Activated B cell treated with CpG ODN at 0.5 μM for 24 hours (primary cell): ENCODE data around the gene CLCN7. TPM values are rescaled to one million over a fixed set of nuclear protein-coding genes. Genes with fewer than 3 reads are reported as not detected.
A peak's percentile ranks its signal among the peaks of the same experiment; 100 is the strongest.

Experiments used
- ATAC-seq: fragments of 200-7000 bp; cut with Tn5 transposase; one replicate; pipeline ENCODE4 v1.10.0; 2021; ENCODE audit warnings: low read depth, mild to moderate bottlenecking, moderate library complexity
- CTCF ChIA-PET: fragments of 350-600 bp; sonication (Branson Sonifier 250); formaldehyde crosslinking; loops from one replicate; lab custom pipeline; 2021; ENCODE audit warnings: antibody characterized with exemption; lab: Charles Lee
- POLR2A ChIA-PET: fragments of 350-600 bp; sonication (Branson Sonifier 250); formaldehyde crosslinking; loops from one replicate; lab custom pipeline; 2021; ENCODE audit warnings: antibody characterized with exemption; lab: Charles Lee
- DNase-seq: peaks from one replicate; pipeline ENCODE4 v3.0.0; 2022
- H3K27ac Mint-ChIP-seq: one replicate; pipeline ENCODE4 v1.8.0; 2020; ENCODE audit warnings: mixed read lengths
- H3K27me3 Mint-ChIP-seq: one replicate; pipeline ENCODE4 v1.8.0; 2021; ENCODE audit warnings: mixed read lengths
- H3K36me3 Mint-ChIP-seq: one replicate; pipeline ENCODE4 v1.8.0; 2021; ENCODE audit warnings: low read depth, mixed read lengths
- H3K4me1 Mint-ChIP-seq: one replicate; pipeline ENCODE4 v1.8.0; 2021; ENCODE audit warnings: mixed read lengths
- H3K4me3 Mint-ChIP-seq: one replicate; pipeline ENCODE4 v1.8.0; 2020; ENCODE audit warnings: mild to moderate bottlenecking, mixed read lengths
- H3K9me3 Mint-ChIP-seq: one replicate; pipeline ENCODE4 v1.8.0; 2020; ENCODE audit warnings: mixed read lengths
- intact Hi-C: fragments of 100-400 bp; cut with micrococcal nuclease; formaldehyde crosslinking; loops from one replicate; pipeline ENCODE4 v1.15.1; 2024
- total RNA-seq: library from RNA; stranded (reverse); gene quantifications from 2 replicates; pipeline ENCODE4 v1.2.3, GENCODE V29; 2022
- TF ChIP-seq, protein P1 (sequence below): fragments of 200-600 bp; IDR thresholded peaks from one replicate; pipeline ENCODE4 v1.8.0; 2022; ENCODE audit warnings: antibody characterized with exemption, mild to moderate bottlenecking

Gene CLCN7
- total RNA-seq, 1 donor from 2014 or later, result 144 TPM

DNA sequence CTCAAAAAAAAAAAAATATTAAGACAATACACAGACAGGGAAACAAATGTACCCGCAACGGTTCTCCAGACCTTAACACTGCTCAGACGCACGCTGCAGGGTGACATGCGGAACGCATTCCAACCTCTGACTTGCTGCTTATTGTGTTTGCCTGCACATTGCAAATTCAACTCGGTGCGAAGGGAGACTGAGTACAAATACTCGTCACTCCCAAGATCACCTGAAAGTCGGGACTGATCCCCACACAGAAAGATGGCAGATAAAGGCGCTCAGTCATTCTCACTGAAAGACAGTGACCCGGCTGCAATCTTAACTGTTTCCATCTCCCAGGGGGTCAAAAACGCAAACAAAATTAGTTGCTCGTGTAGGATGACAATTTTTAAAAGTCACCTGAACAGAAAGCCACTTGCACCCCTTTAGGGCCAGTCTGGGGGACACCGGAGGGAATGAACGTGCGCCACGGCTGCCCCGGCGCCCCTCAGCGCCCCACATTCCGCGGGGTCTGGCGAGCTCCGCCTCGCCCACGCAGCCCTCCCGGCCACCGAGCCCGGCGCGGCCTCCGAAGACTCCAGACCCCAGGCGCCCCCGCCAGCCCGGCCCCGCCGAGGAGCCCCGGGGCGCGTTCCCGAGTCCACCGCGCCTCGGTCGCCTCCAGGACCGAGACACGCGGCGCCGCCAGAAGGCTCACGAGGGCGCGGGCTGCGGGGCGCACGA, 589 bp downstream of the CLCN7 start:
- intact Hi-C loops, result no loop called here
- ChIA-PET CTCF (no interaction called here), POLR2A (interaction anchor here (1.5 to 3.7 kb wide), 2 partner anchors 9 to 18 kb away, joined by 3 to 23 read pairs; partner anchors contain the start of gene TELO2)
- peaks cover 17% of the 10 kb centered on the region for H3K36me3 Mint-ChIP-seq
- H3K27me3 Mint-ChIP-seq, result no peaks in the 10 kb centered on the region
- ATAC-seq (peak; percentile 8), DNase-seq (no peak)
- H3K4me3 Mint-ChIP-seq, result peak overlapping the region; percentile 80
- peak overlapping the region; percentile 76 for H3K27ac Mint-ChIP-seq
- TF ChIP-seq, protein P1, sequence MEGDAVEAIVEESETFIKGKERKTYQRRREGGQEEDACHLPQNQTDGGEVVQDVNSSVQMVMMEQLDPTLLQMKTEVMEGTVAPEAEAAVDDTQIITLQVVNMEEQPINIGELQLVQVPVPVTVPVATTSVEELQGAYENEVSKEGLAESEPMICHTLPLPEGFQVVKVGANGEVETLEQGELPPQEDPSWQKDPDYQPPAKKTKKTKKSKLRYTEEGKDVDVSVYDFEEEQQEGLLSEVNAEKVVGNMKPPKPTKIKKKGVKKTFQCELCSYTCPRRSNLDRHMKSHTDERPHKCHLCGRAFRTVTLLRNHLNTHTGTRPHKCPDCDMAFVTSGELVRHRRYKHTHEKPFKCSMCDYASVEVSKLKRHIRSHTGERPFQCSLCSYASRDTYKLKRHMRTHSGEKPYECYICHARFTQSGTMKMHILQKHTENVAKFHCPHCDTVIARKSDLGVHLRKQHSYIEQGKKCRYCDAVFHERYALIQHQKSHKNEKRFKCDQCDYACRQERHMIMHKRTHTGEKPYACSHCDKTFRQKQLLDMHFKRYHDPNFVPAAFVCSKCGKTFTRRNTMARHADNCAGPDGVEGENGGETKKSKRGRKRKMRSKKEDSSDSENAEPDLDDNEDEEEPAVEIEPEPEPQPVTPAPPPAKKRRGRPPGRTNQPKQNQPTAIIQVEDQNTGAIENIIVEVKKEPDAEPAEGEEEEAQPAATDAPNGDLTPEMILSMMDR, result no peak
- no peaks in the 10 kb centered on the region for H3K9me3 Mint-ChIP-seq
- peaks cover 65% of the 10 kb centered on the region for H3K4me1 Mint-ChIP-seq

DNA sequence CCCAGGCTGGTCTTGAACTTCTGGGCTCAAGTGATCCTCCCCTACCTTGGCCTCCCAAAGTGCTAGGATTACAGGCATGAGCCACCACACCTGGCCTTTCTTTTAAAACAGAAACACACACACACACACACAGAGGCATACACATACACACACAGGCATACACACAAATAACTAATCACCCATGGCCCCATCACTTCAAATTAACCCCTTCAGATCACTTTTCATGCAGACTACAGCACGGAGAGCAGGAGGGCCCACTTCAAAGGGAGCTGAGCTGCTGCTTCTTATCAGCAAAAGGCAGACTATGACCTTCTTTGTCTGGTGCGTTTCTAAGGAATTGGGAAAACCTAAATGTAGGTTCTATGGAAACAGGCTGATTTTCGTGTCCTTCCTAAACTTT, 1.9 kb downstream of the CLCN7 start:
- H3K4me1 Mint-ChIP-seq, result peaks cover 59% of the 10 kb centered on the region
- no peaks in the 10 kb centered on the region for H3K9me3 Mint-ChIP-seq
- H3K4me3 Mint-ChIP-seq, result peak overlapping the region; percentile 59
- H3K27me3 Mint-ChIP-seq, result no peaks in the 10 kb centered on the region
- H3K27ac Mint-ChIP-seq, result peak overlapping the region; percentile 64
- no peak for ATAC-seq
- ChIA-PET CTCF (no interaction called here), POLR2A (interaction anchor here (0.6 to 3.7 kb wide), 3 partner anchors 14 to 139 kb away, joined by 3 to 23 read pairs (median 3); partner anchors contain the start of genes IFT140 and TELO2)
- intact Hi-C loops, result no loop called here
- TF ChIP-seq, protein P1, result no peak
- peaks cover 17% of the 10 kb centered on the region for H3K36me3 Mint-ChIP-seq
- DNase-seq, result no peak

DNA sequence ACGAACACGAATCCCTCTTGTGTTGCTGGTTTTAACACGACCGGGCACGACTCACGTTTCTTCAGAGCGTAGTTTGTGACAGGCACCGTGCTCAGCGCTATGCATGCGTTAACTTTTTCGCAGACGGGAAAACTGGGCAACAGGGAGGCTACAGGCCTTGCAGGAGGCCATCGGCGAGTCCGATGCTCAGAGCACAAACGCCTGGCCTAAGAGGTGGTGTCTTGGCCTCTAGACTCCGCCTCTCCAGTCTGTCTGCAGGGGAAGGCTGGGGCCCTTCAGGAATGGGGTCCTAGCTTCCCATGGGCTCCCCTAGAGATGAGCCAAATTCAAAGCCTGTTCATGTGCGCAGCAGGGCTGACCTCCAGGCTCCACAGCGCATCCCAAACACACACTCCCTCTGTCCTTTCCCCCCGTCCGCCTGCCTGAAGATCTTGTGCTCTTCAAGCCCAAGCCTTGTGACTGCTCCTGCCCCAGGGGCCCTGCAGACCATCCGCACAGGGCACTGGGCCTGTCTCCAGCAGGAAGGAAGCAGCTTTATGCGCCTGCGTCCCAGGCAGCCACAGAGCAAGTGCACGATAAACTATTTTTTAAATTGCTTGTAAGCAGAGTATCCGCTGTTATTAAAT, 3.1 kb downstream of the CLCN7 start:
- no peaks in the 10 kb centered on the region for H3K27me3 Mint-ChIP-seq
- ChIA-PET POLR2A (interaction anchor here (0.5 to 3.7 kb wide), 6 partner anchors 12 to 140 kb away, joined by 3 to 30 read pairs (median 9); partner anchors contain the start of genes CRAMP1, IFT140, TELO2 and UQCC4), CTCF (interaction anchor here (0.9 kb wide), 1 partner anchor 252 kb away, joined by 3 read pairs; no protein-coding TSS in a partner anchor)
- DNase-seq, result no peak
- no peak for ATAC-seq
- H3K9me3 Mint-ChIP-seq, result no peaks in the 10 kb centered on the region
- H3K36me3 Mint-ChIP-seq, result peaks cover 26% of the 10 kb centered on the region
- peaks cover 65% of the 10 kb centered on the region for H3K4me1 Mint-ChIP-seq
- peak overlapping the region; percentile 68 for H3K4me3 Mint-ChIP-seq
- TF ChIP-seq, protein P1, result no peak
- peak overlapping the region; percentile 91 for H3K27ac Mint-ChIP-seq
- intact Hi-C loops, result no loop called here

DNA sequence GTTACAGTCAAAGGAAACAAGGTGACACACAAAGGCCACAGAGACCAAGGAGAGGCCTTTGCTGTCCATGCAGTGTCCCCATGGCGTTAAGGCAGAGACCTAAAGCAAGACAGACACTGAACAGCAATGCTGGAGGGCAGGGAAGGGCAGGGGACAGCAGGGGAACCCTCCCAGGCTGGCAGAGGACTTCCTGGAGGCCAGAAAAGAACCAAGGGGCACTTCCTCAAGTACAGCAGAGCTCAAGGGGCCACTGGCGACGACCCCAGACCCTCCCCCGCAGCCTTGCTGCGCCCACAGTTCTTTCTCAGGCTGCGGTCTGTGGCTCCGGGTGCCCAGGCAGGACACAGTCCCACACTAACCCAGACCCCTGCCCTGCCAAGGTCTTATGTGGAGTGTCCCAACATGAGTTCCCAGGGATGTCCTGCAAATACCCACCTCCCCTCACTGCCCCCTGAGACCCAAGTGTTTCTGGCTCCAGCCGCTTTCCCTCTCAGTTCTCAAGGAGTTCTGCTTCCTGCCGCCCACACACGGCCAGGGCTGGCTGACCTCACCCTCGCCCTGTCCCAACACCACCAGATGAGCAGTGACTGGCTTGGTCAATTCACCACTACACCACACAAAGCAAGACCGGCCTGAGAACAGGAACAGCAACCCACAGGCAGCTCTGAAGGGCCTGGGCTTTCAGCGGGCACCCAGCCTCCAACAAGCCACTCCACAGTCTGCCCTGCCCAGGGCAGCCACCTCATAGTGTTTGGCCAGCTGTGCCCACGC, 4.2 kb downstream of the CLCN7 start:
- Mint-ChIP-seq H3K27ac (peak overlapping the region; percentile 91), H3K36me3 (peaks cover 26% of the 10 kb centered on the region), H3K9me3 (no peaks in the 10 kb centered on the region), H3K4me3 (peak overlapping the region; percentile 68), H3K27me3 (no peaks in the 10 kb centered on the region), H3K4me1 (peaks cover 61% of the 10 kb centered on the region)
- ATAC-seq, result no peak
- intact Hi-C loops, result no loop called here
- DNase-seq, result no peak
- POLR2A ChIA-PET, result interaction anchor here (1.0 to 3.7 kb wide), 5 partner anchors 10 to 50 kb away, joined by 3 to 30 read pairs (median 13); partner anchors contain the start of genes TELO2 and UQCC4
- CTCF ChIA-PET, result no interaction called here
- TF ChIP-seq, protein P1, result no peak
